HG03354 (cell line): ENCODE data around the gene GPNMB.
"Not testable (repeated sequence)": the region's sequence is repeated elsewhere in the genome, so short reads cannot be mapped to it uniquely, and the experiment has no call there.

Experiments used
- ATAC-seq: cut with Tn5 transposase; IDR thresholded peaks from one replicate; pipeline ENCODE4 v1.9.1; 2021; ENCODE audit warnings: mild to moderate bottlenecking; ENCODE audit not compliant: unreplicated experiment, poor library complexity, severe bottlenecking

The GPNMB gene

DNA sequence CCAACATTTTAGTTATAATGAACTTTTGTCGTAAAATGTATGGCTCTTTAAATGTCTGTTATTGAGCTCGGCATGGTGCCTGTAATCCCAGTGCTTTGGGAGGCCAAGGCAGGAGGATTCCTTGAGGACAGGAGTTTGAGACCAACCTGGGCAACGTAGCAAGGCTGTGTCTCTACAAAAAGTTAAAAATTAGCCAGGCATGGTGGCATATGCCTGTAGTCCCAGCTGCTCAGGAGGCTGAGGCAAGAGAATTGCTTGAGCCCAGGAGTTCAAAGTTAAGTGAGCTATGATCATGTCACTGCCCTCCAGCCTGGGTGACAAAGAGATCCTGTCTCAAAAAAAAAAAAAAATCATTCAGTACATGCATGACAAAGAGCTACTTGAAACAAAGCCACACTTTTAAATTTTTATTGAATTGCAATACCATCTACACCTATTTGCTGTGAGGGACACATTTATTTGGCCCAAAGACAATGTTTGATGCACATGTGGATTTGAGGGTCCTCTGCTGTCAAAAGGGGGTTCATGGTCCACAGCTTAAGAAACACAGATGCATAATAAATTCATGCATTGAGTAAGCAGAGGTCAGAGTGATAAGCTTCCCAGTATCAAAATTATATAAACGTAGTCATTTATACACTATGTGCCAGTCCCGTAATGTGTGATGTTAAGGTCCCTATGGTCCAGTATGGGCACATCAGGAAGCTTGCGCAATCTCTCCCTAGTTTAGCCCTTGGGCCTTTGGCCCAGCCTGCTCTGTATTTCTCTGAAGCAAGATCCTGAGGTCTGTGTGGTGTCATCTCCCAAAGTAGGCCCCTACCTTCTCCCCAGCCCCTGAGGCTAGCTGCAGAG is 48.2 kb downstream of the GPNMB start:
- no peak for ATAC-seq

- no peak for ATAC-seq
Measured at GRCh38 chr7:23295401-23295697, 48.8 kb downstream of the GPNMB start.

DNA sequence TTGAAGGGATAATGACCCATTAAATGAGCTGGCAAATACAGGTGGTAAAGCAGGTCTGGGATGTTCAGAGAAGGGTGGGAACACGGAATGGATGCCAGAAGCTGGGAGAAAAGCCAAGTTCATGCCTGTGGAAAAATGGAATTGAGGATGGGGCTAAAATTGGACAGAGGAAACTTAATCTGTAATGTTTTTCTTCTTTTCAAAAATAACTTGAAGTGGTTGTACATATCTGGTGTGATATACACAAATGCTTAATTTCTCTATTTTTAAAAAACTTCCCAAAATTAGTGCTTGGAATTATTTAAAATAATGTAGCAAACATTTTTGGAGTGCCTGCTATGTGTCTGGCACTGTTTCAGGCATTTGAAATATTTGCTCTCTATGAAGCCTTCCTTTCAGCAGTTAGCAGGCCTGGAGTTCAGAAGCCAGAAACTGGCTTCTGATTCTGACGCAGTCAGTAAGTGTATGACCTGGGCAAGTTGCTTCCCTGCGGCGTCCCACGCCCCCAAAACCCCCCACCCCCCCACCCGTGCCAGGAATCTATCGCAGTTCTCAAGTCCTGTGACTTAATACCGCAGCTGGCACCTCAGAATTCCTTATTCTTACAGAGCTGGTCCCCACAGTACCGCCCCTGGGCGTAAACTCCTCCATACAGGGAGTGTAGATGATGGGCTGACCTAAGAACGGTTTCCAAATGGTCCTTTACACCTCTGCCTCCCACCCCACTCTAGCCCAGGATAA is 51.7 kb downstream of the GPNMB start:
- ATAC-seq = peak; percentile 2

DNA sequence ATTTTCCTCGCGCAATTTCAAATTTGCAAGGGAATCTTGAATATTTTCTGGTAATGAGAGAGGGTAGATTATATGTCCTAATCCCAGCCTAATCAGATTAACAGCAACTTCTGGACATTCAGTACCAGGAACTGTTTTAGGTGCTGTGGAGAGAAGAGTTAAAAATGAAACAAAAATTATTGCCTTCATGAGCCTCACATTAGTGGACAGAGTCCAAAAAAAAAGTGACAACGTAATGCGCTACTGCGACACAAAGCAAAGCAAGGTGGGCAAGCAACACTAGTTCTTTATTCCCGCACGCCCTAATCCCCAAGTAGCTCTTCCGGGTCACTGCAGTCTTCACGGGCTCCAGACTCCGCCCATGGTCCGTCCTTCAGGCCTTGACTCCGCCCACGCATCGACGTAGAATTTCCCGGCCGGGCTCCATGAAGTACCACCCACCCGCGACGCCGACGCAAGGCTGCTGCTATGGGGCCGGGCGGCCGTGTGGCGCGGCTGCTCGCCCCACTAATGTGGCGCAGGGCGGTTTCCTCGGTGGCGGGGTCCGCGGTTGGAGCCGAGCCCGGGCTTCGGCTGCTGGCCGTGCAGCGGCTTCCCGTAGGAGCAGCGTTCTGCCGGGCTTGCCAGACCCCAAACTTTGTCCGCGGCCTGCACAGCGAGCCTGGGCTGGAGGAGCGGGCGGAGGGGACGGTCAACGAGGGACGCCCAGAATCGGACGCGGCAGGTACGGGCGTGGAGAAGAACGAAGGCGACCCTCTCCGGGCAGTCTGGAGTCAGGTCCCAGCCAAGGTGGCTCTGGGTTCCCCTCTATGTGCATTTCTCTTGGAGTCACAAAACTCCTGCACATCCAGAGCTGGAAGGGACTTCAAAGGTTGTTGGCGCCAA is 52.6 kb downstream of the GPNMB start, which contains the start of gene MALSU1:
Gene MALSU1, plus strand, starts transcription at position 455 of the 885 bp plus-strand sequence. Its CDS starts 14 bp downstream, at position 469.
- ATAC-seq = peak; percentile 99

DNA sequence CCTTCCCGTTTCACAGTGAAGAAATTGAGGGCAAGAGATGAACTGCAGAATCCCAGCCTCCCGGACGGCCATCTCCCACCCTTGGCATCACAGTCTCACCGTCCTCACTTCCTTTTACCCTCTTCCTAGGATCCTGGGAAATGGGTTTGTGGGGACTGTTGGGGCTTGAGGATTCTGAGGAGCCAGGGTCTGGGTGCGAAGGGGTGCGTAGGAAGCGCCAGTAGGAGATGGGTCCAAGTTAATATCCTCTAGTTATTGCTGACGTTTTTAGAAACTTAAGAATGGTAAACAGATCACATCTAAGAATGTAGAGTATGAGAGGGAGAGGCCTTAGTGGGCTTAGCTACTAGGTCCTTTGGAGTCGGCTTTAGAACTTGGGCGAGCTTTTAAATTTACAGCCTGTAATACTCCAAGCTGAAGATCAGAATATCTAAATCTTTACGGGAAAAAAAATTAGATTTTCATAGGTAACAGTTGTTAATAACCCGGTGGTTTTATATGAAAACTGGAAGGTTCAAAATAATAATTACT is 53.3 kb downstream of the GPNMB start:
- ATAC-seq = peak; percentile 10

- no peak for ATAC-seq
Measured at GRCh38 chr7:23306936-23307521, 60.5 kb downstream of the GPNMB start.

GRCh38 chr7:23308754-23309153 is 62.2 kb downstream of the GPNMB start:
- no peak for ATAC-seq

DNA sequence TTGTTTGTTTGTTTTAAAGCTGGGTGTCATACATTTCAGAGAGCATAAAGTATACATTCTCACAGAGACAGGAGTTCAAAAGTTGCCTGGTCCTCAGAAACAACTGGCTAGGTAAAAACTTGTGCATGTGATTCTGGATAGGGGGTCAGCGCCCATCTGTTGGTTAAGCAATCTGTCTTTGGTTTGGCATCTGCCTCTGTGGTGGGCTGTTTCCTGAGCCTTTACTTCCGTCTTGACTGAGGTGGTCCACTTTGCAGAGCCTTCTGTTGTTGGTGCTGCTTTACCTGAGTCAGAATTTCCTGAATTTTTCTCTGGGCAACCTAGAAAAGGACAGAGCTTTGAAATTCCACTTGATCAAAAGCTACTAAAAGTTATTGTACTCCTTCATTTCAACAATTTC is 65.6 kb downstream of the GPNMB start:
- not testable (repeated sequence) for ATAC-seq

DNA sequence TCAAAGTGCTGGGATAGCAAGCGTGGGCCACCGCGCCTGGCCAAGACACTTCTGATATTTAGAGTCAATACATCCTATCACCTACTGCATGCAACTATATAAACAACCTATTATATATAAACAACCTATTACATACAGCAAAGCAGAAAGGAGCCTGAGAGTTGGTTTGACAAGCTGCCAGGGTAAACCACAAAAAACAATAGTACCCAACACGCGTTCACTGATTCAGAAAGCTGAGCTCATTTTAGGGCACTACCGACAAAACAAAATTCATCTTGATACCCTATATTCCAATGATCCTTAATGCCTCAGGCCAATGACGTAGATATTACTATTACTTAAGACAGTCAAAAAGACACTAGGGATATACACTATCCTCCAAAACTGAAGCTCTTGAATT is 68.8 kb downstream of the GPNMB start:
- ATAC-seq = no peak
